GM19043 (cell line): ENCODE results near the gene MTREX.
"Not testable (repeated sequence)": the region's sequence is repeated elsewhere in the genome, so short reads cannot be mapped to it uniquely, and the experiment has no call there.

ENCODE experiments used
- ATAC-seq: cut with Tn5 transposase; IDR thresholded peaks from one replicate; pipeline ENCODE4 v1.9.1; 2021; ENCODE audit warnings: low read depth; ENCODE audit not compliant: unreplicated experiment

The MTREX gene

GRCh38 chr5:55307383-55308253 lies at the start of gene MTREX, which contains the start of gene DHX29:
Gene MTREX (plus strand): TSS chr5:55307989. CDS start chr5:55308014, 25 bp downstream.
Gene DHX29 (minus strand): TSS chr5:55307694. CDS start chr5:55307573, 121 bp downstream.
- peak; percentile 86 for ATAC-seq

- no peak for ATAC-seq
These were observed 49.5 kb upstream of the MTREX start for GRCh38 chr5:55258339-55258738.

- no peak for ATAC-seq
These were observed 31.0 kb upstream of the MTREX start for GRCh38 chr5:55276771-55277170.

DNA sequence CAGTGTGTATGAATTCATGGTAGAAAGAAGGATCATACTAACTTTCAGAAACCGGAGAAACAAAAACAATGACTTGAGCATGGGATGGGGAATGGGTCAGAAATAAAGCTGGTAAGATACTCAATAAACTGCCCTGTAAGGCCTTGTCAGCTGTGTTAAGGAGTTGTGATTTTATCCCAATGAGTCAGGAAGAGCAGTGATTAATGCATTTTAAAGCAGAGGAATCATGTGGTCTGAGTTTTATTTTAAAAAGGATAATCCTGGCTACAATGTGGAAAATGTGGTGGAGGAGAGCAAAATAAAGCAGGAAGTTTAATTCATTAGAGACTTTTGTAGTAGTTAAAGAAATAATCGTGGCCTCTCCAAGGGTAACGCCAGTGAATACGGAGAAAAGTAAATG lies 29.0 kb upstream of the MTREX start:
- ATAC-seq, result no peak

DNA sequence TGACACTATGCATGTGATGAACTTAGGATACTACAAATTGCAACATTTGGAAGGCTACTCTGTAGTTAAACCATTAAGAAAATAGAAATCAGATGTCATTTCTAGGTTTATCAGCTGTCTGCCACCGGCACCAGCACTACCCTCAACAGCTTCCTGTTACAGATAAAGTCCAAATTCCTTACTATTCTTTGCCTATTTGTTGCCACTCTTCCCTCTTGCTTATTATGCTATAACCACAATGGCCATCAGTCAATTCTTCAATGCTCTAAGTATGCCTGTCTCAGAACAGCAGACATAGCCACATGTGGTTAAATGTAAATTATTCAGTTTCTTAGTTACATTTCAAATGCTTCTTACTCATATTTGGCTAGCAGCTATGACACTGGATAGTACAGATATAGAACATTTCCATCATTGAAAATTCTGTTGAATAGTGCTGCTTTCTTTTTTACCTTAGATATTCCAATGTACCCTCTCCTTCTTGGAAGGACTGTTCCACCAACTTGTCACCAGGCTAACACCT lies 21.3 kb upstream of the MTREX start:
- ATAC-seq, result no peak

DNA sequence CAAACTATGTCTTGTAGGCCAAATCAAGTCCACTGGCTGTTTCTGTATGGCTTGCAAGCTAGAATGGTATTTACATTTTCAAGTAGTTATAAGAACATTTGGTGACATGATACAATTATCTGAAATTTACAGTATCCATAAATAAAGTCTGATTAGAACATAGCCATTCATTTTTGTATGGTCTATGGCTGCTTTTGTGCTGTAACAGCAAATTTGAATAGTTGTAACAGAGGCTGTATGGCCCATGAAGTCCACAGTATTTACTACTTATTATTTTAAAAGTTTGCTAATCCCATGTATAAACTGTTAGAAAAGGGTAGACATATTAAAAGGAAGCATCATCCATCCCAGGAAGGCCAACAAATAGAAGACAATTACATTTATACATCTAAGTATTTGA lies 18.0 kb upstream of the MTREX start:
- ATAC-seq, result no peak

- ATAC-seq, result no peak
These were observed 16.8 kb upstream of the MTREX start for GRCh38 chr5:55290991-55291390.

- no peak for ATAC-seq
These were observed 12.9 kb upstream of the MTREX start for GRCh38 chr5:55294935-55295334.

- ATAC-seq, result no peak
These were observed 6.9 kb upstream of the MTREX start for GRCh38 chr5:55300890-55301289.

GRCh38 chr5:55303238-55303690 lies 4.5 kb upstream of the MTREX start:
- ATAC-seq, result no peak

GRCh38 chr5:55304584-55304983 lies 3.2 kb upstream of the MTREX start:
- no peak for ATAC-seq

- no peak for ATAC-seq
These were observed 2.4 kb upstream of the MTREX start for GRCh38 chr5:55305345-55305744.

DNA sequence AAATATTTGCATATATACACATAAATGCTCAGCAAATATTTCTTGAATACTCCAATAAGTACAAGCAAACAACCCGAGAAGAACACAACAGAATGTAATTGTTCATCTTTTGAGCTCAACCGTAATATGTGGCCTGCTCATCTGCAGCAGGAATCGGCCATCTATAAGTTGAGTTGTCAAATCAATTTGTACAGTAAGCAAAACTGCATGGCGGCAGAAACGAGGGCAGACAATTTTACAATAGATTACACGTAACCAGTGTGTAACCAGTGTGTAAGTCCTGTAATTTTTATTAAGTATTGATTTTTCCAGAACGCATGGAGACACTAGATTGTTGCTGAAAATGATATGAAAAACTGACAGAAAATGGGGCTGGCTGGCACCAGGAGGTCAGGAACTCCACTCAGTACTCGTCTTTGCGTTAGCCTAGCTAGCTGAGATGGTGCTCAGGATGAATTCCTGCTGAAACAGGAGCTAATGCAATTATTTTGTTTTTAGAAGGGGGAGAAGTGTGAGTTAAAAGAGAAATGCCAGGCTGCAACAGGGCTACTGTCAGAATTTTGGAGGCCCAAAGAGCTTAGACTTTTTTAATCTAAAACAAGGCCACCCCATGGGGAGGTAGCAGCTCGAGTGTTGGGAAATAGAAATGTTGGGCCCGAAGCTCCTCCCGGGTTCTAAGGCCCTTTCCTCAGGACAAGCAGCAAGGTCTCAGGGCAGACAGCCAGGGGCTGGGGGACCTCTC lies 977 bp upstream of the MTREX start:
- peak; percentile 2 for ATAC-seq

DNA sequence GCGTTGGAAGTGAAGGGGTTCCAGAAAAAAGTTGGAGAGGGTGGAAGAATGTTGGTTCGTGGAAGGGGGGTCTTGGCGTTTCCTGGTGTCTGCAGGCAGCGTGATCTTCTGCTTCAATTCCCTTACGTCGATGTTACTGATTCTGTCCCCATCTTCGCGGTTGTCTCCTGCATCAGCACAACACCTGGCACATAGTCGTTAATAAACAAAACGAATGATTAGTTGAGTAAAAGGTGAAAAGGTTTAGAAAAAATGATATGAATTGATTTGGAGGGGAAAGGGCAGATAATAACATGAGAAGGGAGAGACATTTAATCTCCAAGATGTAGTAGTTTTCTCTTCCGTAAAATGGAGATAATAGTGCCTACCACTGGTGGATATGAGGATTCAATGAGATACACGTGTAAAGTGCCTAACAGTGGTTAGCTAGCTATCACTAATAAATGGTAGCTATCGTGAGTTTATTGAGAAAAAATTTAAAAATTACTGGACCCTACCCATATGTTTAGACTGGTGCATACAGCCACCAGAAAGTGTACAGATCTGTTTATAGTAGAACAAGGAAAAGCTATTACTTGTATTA lies 556 bp downstream of the MTREX start:
- no peak for ATAC-seq

DNA sequence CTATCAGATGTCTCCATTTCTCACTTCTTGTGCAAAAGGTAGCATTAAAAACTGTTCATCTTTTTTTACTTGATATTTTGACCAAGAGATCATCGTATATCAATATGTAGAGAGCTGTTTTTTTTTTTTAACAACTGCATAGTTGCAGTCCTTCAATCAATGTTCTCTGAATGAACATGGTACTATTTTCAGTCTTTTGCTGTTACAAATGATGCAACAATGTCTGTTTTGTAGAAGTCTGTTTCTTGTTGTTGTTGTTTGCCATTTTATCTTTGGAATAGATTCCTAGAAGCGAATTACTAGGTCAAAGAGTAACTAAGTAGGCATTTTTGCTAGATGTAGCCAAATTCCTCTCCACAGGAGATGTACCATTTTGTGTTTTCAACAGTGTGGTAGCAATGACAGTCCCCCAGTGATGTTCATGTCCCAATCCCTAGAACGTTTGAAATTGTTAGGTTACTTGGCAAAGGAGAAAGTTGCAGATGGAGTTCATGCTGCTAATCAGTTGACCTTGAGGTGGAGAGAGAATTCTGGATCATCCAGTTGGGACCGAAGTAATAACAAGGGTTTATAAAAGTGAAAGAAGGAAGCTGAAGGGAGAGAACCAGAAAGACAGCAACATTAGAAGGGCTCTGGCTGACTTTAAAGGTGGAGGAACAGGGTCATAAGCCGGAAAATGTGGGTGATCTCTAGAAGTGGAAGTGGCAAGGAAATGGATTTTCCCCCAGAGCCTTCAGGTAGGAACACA lies 6.3 kb downstream of the MTREX start:
- ATAC-seq, result no peak

- ATAC-seq, result no peak
These were observed 8.5 kb downstream of the MTREX start for GRCh38 chr5:55316289-55316688.

DNA sequence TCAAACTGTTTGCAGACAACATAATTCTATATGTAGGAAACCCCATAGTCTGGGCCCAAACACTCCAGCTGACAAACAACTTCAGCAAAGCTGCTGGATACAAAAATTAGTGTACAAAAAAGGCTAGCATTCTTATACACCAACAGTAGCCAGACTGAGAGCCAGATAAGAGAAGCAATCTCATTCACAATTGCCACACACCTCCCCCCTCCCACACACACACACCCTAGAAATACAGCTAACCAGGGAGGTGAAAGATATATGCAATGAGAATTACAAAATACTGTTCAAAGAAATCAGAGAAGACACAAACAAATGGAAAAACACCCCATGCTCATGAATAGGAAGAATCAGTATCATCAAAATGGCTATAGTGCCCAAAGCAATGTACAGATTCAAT lies 9.0 kb downstream of the MTREX start:
- no peak for ATAC-seq

DNA sequence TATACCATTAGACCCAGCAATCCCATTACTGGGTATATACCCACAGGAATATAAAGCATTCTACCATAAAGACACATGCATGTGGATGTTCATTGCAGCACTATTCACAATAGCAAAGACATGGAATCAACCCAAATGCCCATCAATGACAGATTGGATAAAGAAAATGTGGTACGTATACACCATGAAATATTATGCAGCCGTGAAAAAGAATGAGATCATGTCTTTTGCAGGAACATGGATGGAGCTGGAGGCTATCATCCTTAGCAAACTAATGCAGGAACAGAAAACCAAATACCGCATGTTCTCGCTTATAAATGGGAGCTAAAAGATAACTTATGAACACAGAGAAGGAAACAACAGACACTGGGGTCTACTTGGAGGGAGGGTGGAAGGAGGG lies 10.4 kb downstream of the MTREX start:
- ATAC-seq, result not testable (repeated sequence)

DNA sequence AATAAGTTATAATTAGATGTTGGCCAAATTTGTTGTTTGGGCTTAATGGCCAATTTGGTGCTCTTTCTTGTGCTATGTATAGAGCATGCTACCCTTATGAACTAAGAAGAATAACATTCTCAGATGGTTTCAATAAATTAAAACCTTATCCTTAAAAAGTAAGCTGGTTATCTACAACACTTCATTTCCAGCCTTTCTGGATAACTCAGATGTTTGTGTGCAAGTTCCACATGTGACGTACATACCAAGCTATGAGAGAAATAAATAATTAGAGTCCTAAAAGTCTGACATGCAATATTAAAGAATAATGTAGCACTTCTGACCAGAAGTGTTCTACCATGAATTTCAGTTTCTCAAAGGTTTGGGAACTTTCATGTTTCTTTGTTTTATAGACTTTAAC lies 11.7 kb downstream of the MTREX start:
- no peak for ATAC-seq

DNA sequence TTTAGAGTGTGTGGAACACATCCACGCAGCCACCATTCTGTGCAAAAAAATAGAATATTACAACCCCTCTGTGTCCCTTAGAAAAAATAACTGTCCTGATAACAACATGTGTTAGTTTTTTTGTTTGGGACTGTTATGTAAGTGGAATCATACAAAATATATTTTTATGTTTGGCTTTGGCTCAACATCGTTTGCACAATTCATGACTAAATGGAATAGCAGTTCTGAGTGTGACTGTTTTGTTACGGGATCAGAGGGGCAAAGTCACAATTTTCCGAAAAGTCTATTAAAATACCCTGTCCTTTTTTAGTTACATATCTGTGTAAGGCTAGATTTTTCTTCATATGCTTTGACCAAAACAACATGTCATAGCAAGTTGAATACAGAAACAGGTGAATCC lies 12.8 kb downstream of the MTREX start:
- no peak for ATAC-seq
